Measurements from ENCODE around the gene SIRT6. TPM values are rescaled to one million over a fixed set of nuclear protein-coding genes. Genes with fewer than 3 reads are reported as not detected.
"Not testable (repeated sequence)": the region's sequence is repeated elsewhere in the genome, so short reads cannot be mapped to it uniquely, and the experiment has no call there.

SIRT6 gene
- total RNA-seq, 1 experiment from 2014 or later = 28.8 TPM

GRCh38 chr19:4184718-4185352 lies 2.5 kb upstream of the SIRT6 start:
- DNase-seq (ENCODE audit: low read depth) = no peak
- in situ Hi-C loops (cut with HindIII; ENCODE audit: low pct_unique_long_range_greater_than_20kb, low sequenced_read_pairs) = no loop called here

- DNase-seq (ENCODE audit: low read depth) = no peak
- in situ Hi-C loops (cut with HindIII; ENCODE audit: low pct_unique_long_range_greater_than_20kb, low sequenced_read_pairs) = no loop called here
Measured at GRCh38 chr19:4183967-4184717, 1.8 kb upstream of the SIRT6 start.

DNA sequence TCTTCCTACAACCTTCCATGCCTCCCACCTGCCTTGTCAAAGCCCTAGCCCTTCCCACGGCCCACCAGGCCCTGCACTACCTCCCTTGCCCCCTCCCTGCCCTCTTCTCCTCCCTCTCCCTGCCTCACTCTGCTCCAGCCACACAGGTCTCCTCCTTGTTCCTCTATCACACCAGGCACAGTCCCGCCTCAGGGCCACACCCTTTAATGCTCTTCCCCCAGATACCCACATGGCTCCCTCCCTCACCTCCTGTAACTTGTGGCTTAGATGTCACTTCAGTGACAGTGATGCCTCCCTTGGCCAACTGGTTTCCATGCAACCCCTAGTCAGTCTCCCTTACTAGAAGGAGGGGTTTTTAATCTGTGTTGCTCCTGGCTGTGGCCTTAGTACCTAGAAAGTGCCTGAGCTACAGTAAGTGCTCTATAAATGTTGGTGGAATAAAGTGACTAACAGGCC lies 1.3 kb downstream of the SIRT6 start:
- in situ Hi-C loops (cut with HindIII; ENCODE audit: low pct_unique_long_range_greater_than_20kb, low sequenced_read_pairs) = no loop called here
- no peak for DNase-seq (ENCODE audit: low read depth)

DNA sequence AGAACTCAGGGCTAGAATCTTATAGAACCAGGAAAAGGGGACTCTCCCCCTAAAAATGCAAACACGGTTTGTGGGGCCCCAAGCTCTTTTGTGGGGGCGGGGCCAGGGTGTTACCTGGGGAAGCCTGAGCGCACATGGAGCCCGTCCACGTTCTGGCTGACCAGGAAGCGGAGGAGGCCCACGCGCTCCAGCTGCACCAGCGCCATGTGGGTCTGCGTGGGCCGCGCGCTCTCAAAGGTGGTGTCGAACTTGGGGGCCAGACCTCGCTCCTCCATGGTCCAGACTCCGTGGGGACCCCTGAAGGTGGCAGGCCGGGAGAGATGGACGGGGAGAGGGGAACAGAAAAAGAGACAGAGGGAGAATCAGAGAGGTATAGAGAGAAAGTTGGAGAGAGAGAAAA lies 3.4 kb downstream of the SIRT6 start:
- in situ Hi-C loops (cut with HindIII; ENCODE audit: low pct_unique_long_range_greater_than_20kb, low sequenced_read_pairs) = no loop called here
- DNase-seq (ENCODE audit: low read depth) = no peak

DNA sequence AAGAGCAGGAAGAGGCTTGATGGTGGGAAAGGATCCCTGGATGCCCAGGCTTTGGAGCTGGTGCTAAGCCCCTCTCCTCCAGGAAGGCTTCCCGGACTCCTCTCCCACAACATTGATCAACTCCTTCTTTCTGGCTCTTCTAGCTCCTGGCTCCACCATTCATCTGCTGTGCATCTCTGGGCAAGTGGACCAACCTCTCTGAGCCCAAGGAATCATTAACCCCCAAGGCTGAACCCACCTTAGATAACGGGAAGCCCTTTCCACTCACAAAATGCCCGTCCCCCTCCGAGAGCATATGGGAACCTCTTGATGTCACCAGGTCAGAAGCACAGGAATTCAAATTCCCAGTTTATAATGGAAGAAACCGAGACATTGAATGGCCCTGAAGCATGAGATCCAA lies 5.2 kb downstream of the SIRT6 start:
- in situ Hi-C loops (cut with HindIII; ENCODE audit: low pct_unique_long_range_greater_than_20kb, low sequenced_read_pairs) = no loop called here
- no peak for DNase-seq (ENCODE audit: low read depth)

DNA sequence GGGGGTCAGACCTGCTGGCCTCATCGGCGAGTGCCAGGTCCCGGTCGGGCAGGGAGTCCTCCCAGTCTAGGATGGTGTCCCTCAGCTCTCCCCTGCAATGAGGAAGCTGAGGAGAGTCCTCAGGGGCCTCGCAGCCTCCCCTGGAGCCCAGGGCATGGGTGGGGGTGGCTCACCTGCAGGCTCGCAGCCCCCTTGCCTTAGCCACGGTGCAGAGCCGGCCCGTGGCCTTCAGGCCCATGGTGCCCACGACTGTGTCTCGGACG lies 6.8 kb downstream of the SIRT6 start:
- DNase-seq (ENCODE audit: low read depth) = no peak
- in situ Hi-C loops (cut with HindIII; ENCODE audit: low pct_unique_long_range_greater_than_20kb, low sequenced_read_pairs) = no loop called here

GRCh38 chr19:4174895-4175668 lies 7.3 kb downstream of the SIRT6 start:
- in situ Hi-C loops (cut with HindIII; ENCODE audit: low pct_unique_long_range_greater_than_20kb, low sequenced_read_pairs) = no loop called here
- DNase-seq (ENCODE audit: low read depth) = no peak

DNA sequence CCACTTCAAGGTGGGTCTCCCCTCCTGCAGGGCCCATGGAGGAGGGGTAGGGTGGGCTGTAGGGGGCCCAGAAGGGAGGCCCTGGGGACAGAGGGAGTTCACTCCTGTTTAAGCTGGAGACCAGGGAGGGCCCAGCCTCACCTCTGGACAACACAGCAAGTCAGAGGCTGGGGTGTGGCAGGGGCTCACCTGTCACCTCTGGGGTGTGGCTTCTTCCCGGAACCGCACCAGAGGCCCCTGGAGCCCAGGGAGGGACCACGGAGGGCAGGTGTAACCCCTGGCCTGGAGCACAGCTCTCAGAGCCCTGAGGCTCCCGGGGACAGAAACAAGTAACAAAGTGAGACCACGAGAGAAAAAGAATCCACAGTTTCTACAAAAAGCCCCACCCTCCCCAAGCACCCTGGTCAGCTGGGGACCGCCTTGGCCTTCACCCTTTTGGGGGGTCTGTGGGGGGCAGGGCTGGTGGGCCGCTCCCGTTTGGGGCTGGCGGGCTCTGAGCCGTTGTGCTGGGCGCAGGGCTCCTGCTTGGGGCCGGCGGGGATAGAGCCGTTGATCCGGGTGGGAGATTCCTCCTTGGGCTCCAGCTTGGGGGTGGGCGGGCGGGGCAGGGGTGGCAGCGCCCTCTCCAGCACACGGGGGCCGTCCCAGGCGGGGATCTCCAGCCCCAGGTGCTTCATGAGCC lies 8.0 kb downstream of the SIRT6 start:
- no peak for DNase-seq (ENCODE audit: low read depth)
- in situ Hi-C loops (cut with HindIII; ENCODE audit: low pct_unique_long_range_greater_than_20kb, low sequenced_read_pairs) = no loop called here

- DNase-seq (ENCODE audit: low read depth) = no peak
- in situ Hi-C loops (cut with HindIII; ENCODE audit: low pct_unique_long_range_greater_than_20kb, low sequenced_read_pairs) = no loop called here
Measured at GRCh38 chr19:4173479-4174212, 8.7 kb downstream of the SIRT6 start.

GRCh38 chr19:4172861-4173473 lies 9.4 kb downstream of the SIRT6 start:
- peak; percentile 63 for DNase-seq (ENCODE audit: low read depth)
- in situ Hi-C loops (cut with HindIII; ENCODE audit: low pct_unique_long_range_greater_than_20kb, low sequenced_read_pairs) = no loop called here

DNA sequence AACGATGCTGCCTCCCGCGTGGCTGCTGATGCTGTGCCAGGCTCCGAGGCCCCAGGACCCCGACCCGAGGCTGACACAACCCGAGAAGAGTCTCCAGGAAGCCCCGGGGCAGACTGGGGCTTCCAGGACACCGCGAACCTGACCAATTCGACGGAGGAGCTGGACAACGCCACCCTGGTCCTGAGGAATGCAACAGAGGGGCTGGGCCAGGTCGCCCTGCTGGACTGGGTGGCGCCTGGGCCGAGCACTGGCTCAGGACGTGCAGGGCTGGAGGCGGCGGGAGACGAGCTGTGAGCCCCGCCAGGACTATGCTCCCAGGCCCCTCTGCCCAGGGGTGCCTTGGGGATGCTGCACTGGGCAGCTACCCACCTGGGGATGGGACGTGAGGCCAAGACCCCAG lies 10.7 kb downstream of the SIRT6 start:
- no peak for DNase-seq (ENCODE audit: low read depth)
- in situ Hi-C loops (cut with HindIII; ENCODE audit: low pct_unique_long_range_greater_than_20kb, low sequenced_read_pairs) = no loop called here

GRCh38 chr19:4164262-4164661 lies 18.1 kb downstream of the SIRT6 start:
- DNase-seq (ENCODE audit: low read depth) = no peak
- in situ Hi-C loops (cut with HindIII; ENCODE audit: low pct_unique_long_range_greater_than_20kb, low sequenced_read_pairs) = no loop called here

DNA sequence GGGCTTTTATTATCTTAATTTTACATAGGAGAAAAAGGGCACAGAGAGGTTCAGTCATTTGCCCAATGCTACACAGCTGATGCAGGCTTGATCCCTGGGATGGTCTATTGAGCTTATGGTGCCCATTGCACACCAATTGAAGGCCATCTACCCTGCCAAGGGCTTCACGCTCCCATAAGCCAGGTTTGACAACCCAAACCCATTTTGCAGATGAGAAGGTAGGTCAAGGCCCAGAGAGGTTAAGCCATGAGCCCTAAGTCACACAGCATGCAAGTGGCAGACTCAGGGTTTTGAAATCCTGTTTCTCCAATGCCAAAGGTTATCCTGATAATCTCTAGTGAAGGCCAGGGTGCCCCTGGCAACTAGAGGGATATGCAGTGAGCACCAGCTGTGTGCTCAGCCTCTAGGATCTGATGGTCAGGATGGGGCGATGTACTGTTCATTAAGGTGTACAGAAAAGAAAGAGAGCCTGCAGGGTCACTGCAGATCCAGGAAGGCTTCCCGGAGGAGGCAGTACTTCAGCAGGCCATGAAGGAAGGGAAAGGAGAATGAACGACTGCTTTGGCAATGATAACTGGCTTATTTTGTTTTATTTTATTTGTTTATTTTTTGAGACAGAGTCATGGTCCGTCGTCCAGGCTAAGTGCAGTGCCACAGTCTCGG lies 20.8 kb downstream of the SIRT6 start:
- in situ Hi-C loops (cut with HindIII; ENCODE audit: low pct_unique_long_range_greater_than_20kb, low sequenced_read_pairs) = no loop called here
- no peak for DNase-seq (ENCODE audit: low read depth)

DNA sequence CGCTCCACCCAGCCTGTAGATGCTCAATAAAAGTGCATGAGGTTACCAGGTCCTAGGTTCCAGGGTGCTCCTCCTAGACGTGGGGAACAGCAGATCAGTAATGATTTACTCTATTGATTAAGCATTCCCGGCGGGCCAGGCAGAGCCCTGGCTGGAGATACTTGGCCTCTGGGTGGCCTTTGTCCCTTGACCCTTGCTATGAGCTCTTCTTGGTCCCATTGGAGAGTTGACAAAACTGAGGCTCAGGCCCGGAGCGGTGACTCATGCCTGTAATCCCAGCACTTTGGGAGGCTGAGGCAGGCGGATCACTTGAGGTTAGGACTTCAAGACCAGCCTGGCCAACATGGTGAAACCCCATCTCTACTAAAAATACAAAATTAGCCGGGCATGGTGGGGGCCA lies 24.4 kb downstream of the SIRT6 start:
- DNase-seq (ENCODE audit: low read depth); in situ Hi-C loops (cut with HindIII; ENCODE audit: low pct_unique_long_range_greater_than_20kb, low sequenced_read_pairs): not testable (repeated sequence)

- in situ Hi-C loops (cut with HindIII; ENCODE audit: low pct_unique_long_range_greater_than_20kb, low sequenced_read_pairs) = no loop called here
- DNase-seq (ENCODE audit: low read depth) = no peak
Measured at GRCh38 chr19:4157164-4157563, 25.2 kb downstream of the SIRT6 start.

- DNase-seq (ENCODE audit: low read depth) = no peak
- in situ Hi-C loops (cut with HindIII; ENCODE audit: low pct_unique_long_range_greater_than_20kb, low sequenced_read_pairs) = no loop called here
Measured at GRCh38 chr19:4154571-4155312, 27.6 kb downstream of the SIRT6 start.

All from Caki2 (cell line).